ENCODE results near the gene RBL1.
"Not testable (repeated sequence)": the region's sequence is repeated elsewhere in the genome, so short reads cannot be mapped to it uniquely, and the experiment has no call there.

Gene RBL1, protein sequence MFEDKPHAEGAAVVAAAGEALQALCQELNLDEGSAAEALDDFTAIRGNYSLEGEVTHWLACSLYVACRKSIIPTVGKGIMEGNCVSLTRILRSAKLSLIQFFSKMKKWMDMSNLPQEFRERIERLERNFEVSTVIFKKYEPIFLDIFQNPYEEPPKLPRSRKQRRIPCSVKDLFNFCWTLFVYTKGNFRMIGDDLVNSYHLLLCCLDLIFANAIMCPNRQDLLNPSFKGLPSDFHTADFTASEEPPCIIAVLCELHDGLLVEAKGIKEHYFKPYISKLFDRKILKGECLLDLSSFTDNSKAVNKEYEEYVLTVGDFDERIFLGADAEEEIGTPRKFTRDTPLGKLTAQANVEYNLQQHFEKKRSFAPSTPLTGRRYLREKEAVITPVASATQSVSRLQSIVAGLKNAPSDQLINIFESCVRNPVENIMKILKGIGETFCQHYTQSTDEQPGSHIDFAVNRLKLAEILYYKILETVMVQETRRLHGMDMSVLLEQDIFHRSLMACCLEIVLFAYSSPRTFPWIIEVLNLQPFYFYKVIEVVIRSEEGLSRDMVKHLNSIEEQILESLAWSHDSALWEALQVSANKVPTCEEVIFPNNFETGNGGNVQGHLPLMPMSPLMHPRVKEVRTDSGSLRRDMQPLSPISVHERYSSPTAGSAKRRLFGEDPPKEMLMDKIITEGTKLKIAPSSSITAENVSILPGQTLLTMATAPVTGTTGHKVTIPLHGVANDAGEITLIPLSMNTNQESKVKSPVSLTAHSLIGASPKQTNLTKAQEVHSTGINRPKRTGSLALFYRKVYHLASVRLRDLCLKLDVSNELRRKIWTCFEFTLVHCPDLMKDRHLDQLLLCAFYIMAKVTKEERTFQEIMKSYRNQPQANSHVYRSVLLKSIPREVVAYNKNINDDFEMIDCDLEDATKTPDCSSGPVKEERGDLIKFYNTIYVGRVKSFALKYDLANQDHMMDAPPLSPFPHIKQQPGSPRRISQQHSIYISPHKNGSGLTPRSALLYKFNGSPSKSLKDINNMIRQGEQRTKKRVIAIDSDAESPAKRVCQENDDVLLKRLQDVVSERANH

DNA sequence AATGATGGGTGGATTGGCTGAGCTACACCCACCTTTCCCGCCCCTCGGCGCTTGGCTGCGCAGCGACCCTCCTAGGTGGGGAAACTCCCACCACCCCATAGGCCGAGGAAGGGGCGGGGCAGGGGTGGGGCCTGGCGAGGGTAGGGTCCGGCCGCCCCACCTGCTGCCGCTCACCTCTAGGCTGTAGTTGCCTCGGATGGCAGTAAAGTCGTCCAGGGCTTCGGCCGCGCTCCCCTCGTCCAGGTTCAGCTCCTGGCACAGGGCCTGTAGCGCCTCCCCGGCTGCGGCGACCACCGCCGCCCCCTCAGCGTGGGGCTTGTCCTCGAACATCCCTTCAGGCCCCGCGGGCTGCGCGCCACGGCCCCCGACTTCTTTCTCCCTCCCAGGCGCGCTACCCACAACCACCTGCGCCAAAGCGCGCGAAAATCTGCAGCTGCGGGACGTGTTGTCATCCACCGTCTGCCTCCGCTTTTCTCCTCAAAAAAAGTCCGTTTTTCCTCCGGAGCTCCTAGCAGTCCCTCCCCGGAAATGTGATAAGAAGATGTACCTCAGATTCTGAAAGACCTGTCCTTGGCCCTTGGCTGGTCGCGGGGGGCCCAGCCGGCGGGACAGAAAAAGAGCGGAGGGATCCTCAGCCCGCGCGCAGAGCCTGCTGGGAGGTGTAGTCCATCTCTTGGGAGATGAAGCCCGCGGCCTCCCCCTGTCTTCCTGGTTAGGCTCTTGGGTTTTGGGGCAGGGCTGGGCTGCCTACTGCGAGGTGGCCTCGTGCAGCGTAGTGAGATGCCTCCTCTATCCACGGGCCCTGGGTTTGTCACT, at the start of gene RBL1:
RBL1 (minus strand) TSS at position 399 of the 816 bp plus-strand sequence; CDS start at position 330, 69 bp downstream.
- DNase-seq, result peak; percentile 62

DNA sequence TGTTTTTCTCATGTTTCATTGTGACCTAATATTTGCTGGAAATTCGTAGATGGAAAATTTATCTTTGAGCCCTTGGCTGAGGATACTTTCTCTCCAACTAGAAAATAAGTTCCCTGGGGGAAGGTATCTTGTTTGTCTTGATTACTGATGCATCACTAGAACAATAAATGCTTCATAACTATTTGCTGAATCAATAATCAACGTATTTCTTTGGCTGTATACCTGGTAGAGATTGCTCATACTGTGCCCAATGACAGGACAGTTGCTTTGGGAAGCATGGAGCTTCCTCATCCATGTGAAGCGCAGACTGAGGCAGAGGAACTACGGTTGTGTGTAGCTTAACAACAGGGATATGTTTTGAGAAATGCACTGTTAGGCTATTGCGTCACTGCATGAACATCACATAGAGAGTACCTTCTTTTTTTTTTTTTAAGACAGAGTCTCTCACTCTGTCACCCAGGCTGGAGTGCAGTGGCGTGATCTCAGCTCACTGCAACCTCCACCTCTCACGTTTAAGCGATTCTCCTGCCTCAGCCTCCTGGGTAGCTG, 49.1 kb upstream of the RBL1 start:
- no peak for DNase-seq

DNA sequence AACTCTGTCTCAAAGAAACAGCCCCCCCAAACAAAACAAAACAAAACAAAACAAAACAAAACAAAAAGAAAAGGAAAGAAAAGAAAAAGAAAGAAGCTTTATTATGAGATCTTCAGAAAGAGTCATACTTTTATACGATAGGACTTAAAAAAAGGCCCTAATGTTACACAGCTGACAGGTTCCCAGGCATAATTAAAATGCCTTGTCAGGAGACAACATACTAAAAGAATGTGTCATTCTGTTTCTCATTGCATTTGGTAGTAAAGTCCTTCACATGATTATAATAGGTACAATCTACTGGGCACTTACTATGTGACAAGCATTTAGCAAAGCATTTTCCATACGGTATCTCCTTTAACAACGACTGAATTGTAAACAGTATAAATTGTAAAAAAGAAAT, 46.9 kb upstream of the RBL1 start:
- DNase-seq, result no peak

DNA sequence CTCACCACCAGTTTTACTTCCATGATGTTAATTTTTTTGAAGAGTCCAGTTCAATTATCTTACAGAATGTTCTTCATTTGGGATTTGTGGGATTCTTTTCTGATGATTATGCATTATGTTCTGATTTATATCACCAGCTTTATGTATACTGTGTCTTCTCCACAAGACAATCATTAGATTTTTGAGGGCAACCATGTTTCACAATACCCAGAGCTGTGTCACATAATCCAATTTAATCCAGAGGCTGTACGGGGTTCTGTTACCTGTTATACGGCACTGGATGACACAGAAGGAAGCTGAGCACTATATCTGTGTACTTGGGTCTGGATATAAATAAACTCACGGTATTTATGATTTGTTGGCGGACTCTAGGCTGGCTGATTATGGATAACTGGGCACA, 41.8 kb upstream of the RBL1 start:
- DNase-seq, result no peak

DNA sequence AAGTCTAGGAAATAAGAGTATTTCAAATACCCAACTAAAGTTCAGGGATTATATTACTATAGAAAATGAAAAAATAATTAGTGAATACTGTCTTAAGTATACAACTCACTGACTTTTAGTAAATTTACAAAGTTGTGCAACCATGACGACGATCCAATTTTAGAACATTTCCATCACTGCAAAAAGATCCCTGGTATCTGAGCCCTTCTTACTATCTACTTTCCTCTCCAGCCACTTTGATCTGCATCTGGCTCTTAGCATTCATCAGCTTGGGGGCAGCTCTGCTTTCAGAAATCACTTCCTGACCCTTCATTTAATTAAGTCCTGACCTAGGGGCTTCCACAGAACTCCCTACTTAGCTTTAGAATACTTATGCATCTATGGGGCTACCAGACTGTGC, 38.2 kb upstream of the RBL1 start:
- DNase-seq, result no peak

DNA sequence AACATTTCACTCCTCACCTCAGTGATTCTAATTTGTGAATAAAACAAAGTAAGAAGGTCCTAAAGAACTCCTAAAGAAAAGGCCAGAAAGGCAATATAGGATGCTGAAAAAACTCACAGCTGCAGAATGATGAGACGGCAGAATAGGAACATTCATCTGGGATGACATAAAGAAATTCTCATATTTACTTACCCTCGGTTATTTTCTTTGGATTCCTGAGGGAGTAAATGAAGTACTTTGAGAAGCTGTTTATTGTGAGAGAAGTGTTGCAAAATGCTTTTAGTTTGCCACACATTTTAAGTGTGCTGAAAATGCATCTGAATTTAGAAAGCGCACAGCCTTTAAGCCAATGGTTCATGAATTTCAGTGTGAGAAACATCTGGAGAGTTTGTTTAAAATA, 35.7 kb upstream of the RBL1 start:
- DNase-seq, result no peak

DNA sequence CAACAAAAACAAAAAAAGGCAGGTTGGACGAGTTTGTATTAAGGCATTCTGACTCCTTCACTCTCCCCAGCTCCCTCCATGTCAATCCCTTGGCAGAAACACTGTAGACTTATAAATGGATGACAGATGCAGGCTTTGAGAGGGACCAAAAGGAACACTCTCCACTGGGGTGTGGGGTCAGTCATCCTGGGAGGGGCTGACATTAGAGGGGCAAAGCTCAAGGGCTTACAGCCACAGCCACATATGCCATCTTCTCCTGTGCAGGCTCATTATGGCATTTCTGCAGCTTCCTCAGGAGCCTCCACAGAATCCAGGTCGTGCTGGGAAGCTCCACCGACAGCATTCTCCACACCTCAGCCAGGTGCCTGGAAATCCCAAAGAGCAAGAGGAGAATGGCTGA, 33.0 kb upstream of the RBL1 start:
- DNase-seq, result no peak

DNA sequence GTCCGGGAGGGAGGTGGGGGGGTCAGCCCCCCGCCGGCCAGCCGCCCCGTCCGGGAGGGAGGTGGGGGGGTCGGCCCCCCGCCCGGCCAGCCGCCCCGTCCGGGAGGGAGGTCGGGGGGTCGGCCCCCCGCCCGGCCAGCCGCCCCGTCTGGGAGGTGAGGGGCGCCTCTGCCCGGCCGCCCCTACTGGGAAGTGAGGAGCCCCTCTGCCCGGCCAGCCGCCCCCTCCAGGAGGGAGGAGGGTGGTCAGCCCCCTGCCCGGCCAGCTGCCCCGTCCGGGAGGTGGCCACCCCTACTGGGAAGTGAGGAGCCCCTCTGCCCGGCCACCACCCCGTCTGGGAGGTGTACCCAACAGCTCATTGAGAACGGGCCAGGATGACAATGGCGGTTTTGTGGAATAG, 30.5 kb upstream of the RBL1 start:
- not testable (repeated sequence) for DNase-seq

DNA sequence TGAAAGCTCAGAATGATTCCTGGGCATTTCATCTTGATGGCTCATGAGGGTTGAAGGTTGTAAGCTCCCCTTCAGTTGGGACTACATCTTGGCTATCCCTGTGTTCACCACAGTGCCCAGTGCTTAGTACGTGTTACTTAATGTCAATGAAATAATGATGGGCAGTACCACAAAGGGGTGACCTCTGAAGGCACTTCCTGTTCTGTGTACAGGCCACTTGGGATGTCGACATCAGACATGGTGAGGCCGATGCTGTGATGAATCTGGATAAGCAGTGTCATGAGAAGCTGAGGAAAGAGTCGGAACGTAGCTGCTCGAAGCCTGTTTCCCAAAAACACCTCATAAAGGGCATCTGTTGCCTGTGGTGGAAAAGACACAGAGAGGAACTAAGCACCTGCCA, 27.6 kb upstream of the RBL1 start:
- DNase-seq, result no peak

DNA sequence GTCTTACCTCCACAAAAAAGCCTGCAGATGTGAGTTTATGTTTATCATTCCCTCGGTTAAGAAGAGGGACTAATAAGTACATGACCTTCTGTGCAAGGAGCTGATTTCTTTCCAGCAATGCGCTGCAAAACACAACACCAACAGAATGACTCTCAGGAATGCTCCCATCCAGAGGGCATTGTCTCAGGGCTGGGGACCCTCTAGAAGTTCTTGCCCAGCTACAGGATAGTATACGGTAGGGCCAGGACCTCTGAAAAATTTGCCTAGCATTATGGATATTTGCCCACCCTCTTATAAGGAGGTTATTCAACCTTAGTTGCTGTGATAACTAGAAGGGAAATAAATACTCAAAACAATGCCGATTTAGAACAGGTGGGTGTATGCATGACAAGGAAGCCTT, 24.7 kb upstream of the RBL1 start:
- DNase-seq, result no peak

DNA sequence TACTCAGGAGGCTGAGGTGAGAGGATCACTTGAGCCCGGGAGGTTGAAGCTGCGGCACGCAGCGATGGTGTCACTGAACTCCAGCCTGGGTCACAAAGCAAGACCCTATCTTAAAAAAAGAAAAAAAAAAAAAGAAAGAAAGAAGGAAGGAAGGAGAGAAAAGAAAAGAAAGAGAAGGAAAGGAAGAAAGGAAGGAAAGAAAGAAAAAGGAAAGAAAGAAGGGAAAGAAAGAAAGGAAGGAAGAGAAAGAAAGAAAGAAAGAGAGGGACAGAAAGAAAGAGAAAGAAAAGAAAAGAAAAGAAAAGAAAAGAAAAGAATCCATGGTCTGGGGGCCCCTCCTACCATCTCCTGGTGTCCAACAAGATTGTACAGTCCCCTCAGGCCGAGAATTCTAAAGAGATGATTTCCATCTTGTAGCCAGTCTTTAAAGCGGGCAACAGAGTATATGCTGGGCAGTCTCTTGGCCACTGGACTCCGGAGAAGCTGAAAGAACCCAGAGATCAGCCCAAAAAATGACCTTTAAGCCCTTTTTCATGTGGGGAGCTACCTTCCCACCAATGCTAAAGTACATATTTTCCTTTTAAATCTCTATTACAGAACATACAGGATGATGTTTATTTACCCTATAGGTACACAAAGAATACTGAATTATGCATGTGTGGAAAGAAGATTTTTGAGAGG, 23.7 kb upstream of the RBL1 start:
- no peak for DNase-seq

DNA sequence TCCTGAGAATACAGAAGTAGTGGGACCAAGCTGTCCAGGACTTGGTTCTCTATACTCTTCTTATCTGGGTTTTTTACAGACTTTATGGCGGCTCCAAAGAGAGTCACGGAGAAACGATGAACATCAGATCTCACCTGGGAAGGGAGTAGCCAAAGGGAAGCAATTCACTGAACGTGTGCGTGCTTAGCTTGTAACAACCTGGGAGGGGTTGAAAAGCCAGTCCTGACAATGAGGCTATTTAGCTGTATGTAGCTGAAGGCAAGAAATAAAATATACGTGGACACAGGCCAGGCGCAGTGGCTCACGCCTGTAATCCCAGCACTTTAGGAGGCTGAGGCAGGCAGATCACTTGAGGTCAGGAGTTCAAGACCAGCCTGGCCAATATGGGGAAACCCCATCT, 18.2 kb upstream of the RBL1 start:
- no peak for DNase-seq

DNA sequence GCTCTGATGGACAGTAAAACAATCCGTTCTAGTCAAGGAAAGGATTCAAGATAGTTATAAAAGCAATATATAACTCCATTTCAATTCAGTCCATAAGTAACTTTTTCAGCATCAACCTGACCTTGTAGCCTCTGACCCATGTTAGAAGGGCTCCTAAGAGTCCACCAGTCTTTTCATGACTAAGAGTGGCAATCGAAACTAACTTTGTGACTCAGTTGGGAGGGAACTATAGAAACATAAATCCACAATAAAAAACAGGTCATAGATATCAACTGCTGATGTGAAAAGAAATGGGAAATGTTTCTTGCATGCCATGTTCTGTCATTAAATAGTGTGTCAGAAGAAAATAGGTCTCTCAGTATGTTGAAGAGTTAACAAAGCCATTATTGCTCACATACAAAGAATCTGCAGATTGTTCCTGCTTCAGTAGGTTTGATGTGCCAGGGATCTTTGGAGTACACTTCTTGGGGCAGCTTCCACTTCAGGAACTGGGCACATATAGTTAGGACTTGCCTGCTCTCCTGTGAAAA, 16.2 kb upstream of the RBL1 start:
- no peak for DNase-seq

DNA sequence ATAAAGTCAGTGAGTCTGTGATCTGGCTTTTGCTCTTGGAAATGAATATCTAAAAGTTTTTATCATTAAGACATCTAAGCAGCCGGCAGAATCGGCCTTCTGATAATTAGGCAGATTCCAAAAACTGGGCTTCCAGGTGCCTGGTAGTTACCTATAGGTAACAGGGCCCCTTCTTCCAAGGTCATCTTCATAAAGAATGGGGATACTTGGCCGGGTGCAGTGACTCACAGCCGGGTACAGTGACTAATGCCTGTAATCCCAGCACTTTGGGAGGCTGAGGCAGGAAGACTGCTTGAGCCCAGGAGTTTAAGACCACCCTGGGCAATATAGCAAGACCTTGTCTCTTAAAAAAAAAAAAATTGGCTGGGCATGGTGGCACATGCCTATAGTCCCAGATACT, 12.9 kb upstream of the RBL1 start:
- no peak for DNase-seq

DNA sequence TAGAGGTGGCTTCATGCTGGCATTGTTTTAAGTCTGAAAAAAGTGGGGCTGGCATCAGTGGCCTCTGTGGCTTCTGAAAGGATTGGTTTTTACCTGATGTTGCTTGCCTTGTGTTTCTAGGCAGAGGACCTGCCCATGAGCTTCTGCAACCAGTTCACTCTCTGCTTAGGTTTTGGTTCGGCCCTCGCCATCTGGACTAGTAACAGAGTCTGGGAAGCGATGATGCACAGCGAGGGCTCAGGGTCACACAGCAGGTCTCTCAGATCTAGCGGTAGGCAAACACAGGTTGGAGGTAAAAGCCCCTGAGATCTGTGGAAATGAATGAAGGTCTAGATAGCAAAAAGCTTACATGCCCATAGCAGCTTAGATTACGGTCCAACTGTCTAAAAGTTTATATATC, 6.8 kb upstream of the RBL1 start:
- no peak for DNase-seq

DNA sequence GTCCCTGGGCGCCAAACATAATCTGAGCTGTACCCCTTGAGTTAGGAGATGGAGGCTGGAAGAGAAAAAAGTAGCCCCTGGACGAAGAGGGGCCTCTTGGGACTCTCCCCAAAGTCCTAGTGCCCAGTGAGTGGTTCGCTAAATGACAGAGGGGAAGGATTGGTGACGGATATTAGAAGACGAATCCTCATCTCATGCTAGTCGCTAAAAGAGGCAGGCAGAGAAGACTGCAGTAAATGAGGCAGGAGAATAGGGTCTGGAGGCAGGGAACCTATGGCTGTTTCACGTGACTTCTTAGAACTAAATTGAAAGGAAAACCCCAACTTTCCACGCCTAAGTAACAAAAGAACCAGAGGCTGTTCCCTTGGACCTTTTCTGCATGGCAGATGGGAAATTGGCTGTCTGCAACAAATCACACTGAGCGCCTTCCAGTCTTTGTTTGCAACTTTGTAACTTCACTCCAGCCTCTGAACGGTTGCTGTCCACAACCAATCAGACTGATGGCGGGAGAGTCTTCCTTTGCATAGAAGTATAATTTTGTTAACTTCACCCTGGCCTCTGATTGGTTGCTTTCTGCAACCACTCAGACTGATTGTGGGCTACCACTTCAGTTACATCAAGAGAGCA, 731 bp upstream of the RBL1 start:
- no peak for DNase-seq

DNA sequence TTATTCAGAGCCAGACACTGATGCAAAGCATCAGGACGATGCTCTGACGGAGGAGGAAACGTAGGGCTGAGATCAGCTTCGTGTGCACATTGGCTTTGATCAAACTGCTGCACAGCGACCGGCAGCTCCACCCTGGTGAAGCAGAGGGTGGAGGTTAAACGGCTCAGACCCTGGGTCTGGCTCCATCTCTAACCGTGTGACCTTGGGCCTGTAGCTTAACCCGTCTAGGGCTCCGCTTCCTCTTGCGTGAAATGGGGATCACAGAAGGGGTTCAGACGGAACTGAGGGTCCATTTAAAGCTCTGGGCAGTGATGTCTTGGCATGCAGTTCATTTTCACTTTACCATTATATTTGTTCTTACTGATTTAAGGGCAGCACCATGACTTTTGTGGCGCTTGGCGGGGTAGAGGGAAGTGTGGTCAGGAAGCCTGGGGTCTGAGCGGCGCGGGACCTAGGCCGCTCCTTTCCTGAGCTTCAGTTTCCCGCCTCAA, 644 bp downstream of the RBL1 start:
- DNase-seq, result no peak

DNA sequence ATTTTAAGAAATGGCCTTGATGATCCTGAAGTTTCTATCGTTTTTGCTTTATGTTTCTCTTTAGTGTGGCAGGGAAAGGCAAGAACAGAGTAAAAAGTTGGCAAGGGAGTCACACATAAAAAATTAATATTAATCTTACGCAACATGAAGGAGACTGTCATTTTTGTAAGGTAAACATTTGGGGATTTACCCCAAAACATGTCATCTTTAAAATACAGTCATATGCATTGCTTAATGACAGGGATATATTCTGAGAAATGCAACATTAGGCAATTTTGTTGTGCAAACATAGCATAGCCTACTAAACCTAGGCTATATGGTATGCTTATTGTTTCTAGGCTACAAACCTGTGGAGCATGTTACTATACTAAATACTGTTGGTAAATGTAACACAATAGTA, 5.4 kb downstream of the RBL1 start:
- no peak for DNase-seq

DNA sequence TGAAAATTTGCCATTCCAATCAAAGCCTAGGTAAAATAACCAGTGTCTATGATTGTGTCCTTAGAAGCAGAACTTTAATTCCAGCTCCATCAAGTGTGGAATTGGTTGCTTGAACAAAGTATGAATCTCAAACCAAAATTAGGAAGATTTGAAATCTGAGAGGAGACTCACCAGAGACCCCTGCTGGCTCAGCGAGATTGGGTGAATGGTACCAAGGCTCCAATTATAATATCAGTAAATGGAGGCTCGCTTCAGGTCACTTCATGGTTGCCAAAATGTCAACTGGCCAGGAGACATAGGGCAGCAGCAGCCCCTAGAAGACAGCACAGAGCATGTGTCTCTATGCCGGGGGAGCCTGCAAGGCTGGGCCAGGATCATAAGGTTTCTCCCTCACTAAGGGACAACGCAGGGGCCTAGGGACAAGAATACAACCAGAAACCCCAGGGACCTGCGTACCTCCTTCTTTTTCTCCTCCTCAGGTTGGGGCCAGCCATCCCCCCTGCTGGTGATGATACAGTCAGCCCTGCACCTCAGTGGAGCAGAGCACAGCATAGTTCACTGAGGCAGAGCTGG, 14.0 kb downstream of the RBL1 start:
- no peak for DNase-seq

DNA sequence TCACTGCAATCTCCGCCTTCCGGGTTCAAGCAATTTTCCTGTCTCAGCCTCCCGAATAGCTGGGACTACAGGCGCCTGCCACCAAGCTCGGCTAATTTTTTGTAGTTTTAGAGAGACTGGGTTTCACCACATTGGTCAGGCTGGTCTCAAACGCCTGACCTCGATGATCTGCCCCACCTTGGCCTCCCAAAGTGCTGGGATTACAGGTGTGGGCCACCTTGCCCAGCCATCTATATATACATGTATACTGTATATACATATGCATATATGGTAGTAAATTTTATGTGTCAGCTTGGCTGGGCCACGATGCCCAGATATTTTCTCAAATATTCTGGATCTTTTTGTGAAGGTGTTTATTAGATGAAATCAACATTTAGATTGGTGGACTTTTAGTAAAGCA, 18.8 kb downstream of the RBL1 start:
- no peak for DNase-seq
